Measurements from ENCODE around the gene MGARP. TPM values are rescaled to one million over a fixed set of nuclear protein-coding genes. Genes with fewer than 3 reads are reported as not detected.

Gene MGARP
- total RNA-seq, 6 experiments from 2014 or later = 10.4 to 38.5 (median 11.8) TPM

DNA sequence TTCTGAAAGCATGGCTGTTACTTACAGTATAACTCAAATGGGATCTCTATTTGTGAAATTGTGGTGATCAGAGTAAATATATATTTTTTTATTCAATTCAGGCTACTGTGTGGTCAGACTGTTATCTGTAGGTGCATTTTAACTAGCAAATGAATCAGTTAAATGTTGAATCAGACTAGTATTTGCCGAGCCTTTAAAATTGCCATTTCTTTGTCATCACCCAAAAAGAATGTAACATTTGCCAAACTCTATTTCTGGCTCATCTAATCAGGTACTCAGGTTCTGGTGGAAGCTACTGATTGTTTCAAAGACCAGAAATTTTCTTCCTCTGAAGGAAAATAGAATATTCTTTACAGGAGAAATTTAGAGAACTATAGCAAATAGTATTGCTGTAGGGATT, 19.5 kb upstream of the MGARP start:
- peak overlapping the region; percentile 99 for H3K4me3 Mint-ChIP-seq
- peaks cover 23% of the 10 kb centered on the region for H3K36me3 Mint-ChIP-seq (ENCODE audit: low read depth)
- peaks cover 5% of the 10 kb centered on the region for H3K27me3 Mint-ChIP-seq (ENCODE audit: insufficient read depth)
- peak; percentile 51 for DNase-seq
- H3K4me1 Mint-ChIP-seq (ENCODE audit: low read depth) = peaks cover 55% of the 10 kb centered on the region
- H3K27ac Mint-ChIP-seq = peak overlapping the region; percentile 98
- TF ChIP-seq, protein P1, sequence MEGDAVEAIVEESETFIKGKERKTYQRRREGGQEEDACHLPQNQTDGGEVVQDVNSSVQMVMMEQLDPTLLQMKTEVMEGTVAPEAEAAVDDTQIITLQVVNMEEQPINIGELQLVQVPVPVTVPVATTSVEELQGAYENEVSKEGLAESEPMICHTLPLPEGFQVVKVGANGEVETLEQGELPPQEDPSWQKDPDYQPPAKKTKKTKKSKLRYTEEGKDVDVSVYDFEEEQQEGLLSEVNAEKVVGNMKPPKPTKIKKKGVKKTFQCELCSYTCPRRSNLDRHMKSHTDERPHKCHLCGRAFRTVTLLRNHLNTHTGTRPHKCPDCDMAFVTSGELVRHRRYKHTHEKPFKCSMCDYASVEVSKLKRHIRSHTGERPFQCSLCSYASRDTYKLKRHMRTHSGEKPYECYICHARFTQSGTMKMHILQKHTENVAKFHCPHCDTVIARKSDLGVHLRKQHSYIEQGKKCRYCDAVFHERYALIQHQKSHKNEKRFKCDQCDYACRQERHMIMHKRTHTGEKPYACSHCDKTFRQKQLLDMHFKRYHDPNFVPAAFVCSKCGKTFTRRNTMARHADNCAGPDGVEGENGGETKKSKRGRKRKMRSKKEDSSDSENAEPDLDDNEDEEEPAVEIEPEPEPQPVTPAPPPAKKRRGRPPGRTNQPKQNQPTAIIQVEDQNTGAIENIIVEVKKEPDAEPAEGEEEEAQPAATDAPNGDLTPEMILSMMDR (IDR thresholded peaks at IDR 0.05) = no peak
- no peaks in the 10 kb centered on the region for H3K9me3 Mint-ChIP-seq

GRCh38 chr4:139297001-139297410, 17.0 kb upstream of the MGARP start:
- peaks cover 2% of the 10 kb centered on the region for H3K27me3 Mint-ChIP-seq (ENCODE audit: insufficient read depth)
- peak overlapping the region; percentile 11; the same call in 1 of the 2 replicates for H3K27ac Mint-ChIP-seq
- TF ChIP-seq, protein P1 (IDR thresholded peaks at IDR 0.05) = no peak
- peaks cover 13% of the 10 kb centered on the region for H3K36me3 Mint-ChIP-seq (ENCODE audit: low read depth)
- peaks cover 45% of the 10 kb centered on the region for H3K4me1 Mint-ChIP-seq (ENCODE audit: low read depth)
- no peak overlapping the region for H3K4me3 Mint-ChIP-seq
- peak; percentile 22 for DNase-seq
- no peaks in the 10 kb centered on the region for H3K9me3 Mint-ChIP-seq

DNA sequence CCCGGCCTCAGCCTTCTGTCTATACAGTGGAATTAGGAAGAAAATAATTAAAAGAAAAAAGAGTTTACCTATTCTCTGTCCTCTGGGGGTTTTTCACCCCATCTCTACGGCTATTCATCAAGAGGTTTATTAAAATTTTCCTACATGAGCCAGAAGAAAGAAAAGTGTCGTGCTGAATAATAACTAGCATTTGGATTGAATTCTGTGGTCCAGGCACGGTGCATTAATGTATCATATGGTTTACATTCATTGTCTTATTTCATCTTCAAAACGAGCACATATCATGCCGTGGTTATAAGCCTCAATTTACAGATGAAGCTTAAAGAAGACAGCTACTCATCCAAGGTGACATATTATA, 15.9 kb upstream of the MGARP start:
- DNase-seq = no peak
- peaks cover 6% of the 10 kb centered on the region; the same call in 1 of the 2 replicates for H3K36me3 Mint-ChIP-seq (ENCODE audit: low read depth)
- TF ChIP-seq, protein P1 (IDR thresholded peaks at IDR 0.05) = peak; percentile 67; the same call in 1 of the 2 replicates
- H3K9me3 Mint-ChIP-seq = no peaks in the 10 kb centered on the region
- H3K27ac Mint-ChIP-seq = peak overlapping the region; percentile 95
- H3K4me1 Mint-ChIP-seq (ENCODE audit: low read depth) = peaks cover 45% of the 10 kb centered on the region
- H3K4me3 Mint-ChIP-seq = peak overlapping the region; percentile 93
- H3K27me3 Mint-ChIP-seq (ENCODE audit: insufficient read depth) = no peaks in the 10 kb centered on the region; the same call in 1 of the 2 replicates

GRCh38 chr4:139295206-139295941, 15.3 kb upstream of the MGARP start:
- Mint-ChIP-seq H3K36me3 (ENCODE audit: low read depth) (peaks cover 7% of the 10 kb centered on the region; the same call in 1 of the 2 replicates), H3K4me1 (ENCODE audit: low read depth) (peaks cover 42% of the 10 kb centered on the region), H3K4me3 (peak overlapping the region; percentile 93), H3K9me3 (no peaks in the 10 kb centered on the region), H3K27ac (peak overlapping the region; percentile 95), H3K27me3 (ENCODE audit: insufficient read depth) (no peaks in the 10 kb centered on the region; the same call in 1 of the 2 replicates)
- TF ChIP-seq, protein P1 (IDR thresholded peaks at IDR 0.05) = peak; percentile 99
- DNase-seq = peak; percentile 90

DNA sequence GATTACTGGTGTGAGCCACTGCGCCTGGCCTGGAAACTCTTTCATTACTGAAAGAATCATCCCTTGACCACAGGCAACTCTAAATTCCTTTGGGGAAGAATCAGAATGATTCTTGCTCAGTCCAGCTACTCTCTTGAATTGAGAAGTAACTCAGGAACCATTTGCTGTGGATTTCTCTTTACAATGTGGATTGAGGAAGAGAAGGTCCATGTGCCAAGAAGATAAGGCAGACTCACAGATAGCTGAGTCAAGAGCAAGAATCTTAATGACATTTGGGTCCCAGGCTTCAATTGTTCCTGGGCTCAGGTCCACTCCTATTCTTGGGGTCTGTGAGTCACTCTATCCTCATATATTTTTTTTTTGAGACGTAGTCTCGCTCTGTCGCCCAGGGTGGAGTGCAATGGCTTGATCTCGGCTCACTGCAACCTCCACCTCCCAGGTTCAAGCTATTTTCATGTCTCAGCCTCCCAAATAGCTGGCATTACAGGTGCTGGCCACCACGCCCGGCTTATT, 6.2 kb upstream of the MGARP start:
- no peak overlapping the region for H3K4me3 Mint-ChIP-seq
- TF ChIP-seq, protein P1 (IDR thresholded peaks at IDR 0.05) = no peak
- DNase-seq = no peak
- peaks cover 26% of the 10 kb centered on the region for H3K4me1 Mint-ChIP-seq (ENCODE audit: low read depth)
- H3K9me3 Mint-ChIP-seq = no peaks in the 10 kb centered on the region
- no peak overlapping the region for H3K27ac Mint-ChIP-seq
- H3K27me3 Mint-ChIP-seq (ENCODE audit: insufficient read depth) = no peaks in the 10 kb centered on the region; the same call in 1 of the 2 replicates
- peaks cover 29% of the 10 kb centered on the region for H3K36me3 Mint-ChIP-seq (ENCODE audit: low read depth)
